GM19240 (cell line): ENCODE data around the gene CTSH.
"Not testable (repeated sequence)": the region's sequence is repeated elsewhere in the genome, so short reads cannot be mapped to it uniquely, and the experiment has no call there.

Source experiments
- DNase-seq: peaks from one replicate; pipeline ENCODE4 v3.0.0; 2011; ENCODE audit warnings: low spot score; ENCODE audit not compliant: insufficient read length

The CTSH gene

GRCh38 chr15:78895471-78895870, 49.4 kb downstream of the CTSH start:
- no peak for DNase-seq

GRCh38 chr15:78893538-78893937, 51.3 kb downstream of the CTSH start:
- no peak for DNase-seq

GRCh38 chr15:78889000-78889399, 55.8 kb downstream of the CTSH start:
- DNase-seq: no peak

- no peak for DNase-seq
Observed at GRCh38 chr15:78881681-78882080, 63.2 kb downstream of the CTSH start.

- DNase-seq: no peak
Observed at GRCh38 chr15:78880813-78881212, 64.0 kb downstream of the CTSH start.

GRCh38 chr15:78880242-78880533, 64.7 kb downstream of the CTSH start:
- DNase-seq: no peak

GRCh38 chr15:78879517-78880241, 65.2 kb downstream of the CTSH start:
- DNase-seq: no peak

GRCh38 chr15:78878356-78878755, 66.5 kb downstream of the CTSH start:
- DNase-seq: no peak

GRCh38 chr15:78876954-78877353, 67.9 kb downstream of the CTSH start:
- not testable (repeated sequence) for DNase-seq

- no peak for DNase-seq
Observed at GRCh38 chr15:78875107-78875914, 69.5 kb downstream of the CTSH start.

GRCh38 chr15:78873793-78874765, 70.8 kb downstream of the CTSH start:
- DNase-seq: no peak

- peak; percentile 41 for DNase-seq
Observed at GRCh38 chr15:78872972-78873792, 71.7 kb downstream of the CTSH start.

- DNase-seq: peak; percentile 81
Observed at GRCh38 chr15:78872155-78872971, 72.5 kb downstream of the CTSH start, which contains the start of gene MORF4L1. MORF4L1 (plus strand) TSS chr15:78872890; CDS start chr15:78873018, 128 bp downstream.

GRCh38 chr15:78871483-78872127, 73.2 kb downstream of the CTSH start:
- DNase-seq: not testable (repeated sequence)
